SIG-M5 (cell line): ENCODE data around the gene GPR153.
"Not testable (repeated sequence)": the region's sequence is repeated elsewhere in the genome, so short reads cannot be mapped to it uniquely, and the experiment has no call there.

Experiments used
- DNase-seq: peaks from one replicate; lab custom pipeline; 2025; lab: John Stamatoyannopoulos, UW

GPR153 gene

DNA sequence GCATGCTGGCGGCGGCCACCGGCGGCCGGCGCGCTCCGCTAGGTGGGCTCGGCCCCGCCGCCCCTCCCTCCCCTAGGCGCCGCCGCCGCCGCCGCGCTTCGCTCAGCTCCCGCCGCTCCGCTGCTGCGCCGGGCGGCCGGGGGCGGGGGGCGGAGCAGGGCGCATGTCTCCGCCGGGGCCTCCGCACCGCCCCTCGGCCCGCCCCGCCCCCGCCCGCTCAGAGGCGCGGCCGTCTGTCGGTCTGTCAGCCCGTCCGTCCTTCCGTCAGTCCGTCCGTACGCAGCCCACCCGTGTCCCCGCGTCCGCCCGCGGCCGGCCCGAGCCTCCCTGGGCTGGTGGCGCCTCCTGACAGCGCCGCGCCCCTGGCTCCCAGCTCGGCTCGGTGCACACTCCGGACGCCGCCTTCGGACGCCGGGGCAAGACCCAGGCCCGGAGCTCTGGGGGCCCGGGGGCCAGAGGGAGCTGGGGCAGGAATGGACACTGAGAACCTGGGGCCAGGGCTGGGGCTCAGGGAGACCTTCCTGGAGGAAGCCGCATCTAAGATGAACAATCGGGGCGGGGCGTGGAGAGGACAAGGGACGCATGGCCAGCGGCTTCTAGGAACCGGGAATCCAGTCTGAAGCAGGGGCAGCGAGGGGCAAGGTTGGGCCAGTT is at the start of gene GPR153:
Gene GPR153, minus strand, starts transcription at position 138 of the 654 bp plus-strand sequence. CDS start 6,193 bp downstream, outside the sequence.
- DNase-seq = no peak

DNA sequence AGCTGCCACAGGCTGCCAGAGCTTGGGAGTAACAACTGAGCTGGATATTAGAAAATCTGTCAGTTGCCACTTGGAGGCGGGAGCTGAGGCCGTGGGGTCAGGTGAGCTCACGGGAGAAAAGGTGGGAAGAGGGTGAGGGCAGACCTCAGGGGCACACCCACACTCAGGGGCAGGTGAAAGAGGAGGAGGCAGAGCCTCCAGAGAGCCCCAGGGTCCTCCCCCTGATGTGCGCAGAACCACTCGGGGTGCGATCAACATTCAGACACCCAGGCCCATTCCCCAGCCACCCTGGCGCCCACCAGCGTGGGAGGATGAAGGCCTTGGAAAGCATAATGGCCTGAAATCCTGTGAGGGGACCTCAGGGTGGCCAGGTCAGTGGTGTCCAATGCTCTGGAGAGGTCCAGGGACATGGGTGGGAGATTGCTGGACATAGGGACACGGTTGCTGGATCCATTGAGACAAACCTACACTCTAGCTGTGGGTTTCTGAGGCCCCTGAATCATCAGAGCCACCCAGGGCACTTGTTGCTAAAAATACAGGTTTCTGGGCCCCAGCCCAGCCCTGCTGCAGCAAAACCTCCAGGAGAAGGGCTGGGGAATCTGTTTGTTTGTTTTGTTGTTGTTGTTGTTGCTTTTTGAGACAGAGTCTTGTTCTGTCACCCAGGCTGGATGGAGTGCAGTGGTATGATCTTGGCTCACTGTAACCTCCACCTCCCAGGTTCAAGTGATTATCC is 49.4 kb upstream of the GPR153 start:
- DNase-seq = no peak

DNA sequence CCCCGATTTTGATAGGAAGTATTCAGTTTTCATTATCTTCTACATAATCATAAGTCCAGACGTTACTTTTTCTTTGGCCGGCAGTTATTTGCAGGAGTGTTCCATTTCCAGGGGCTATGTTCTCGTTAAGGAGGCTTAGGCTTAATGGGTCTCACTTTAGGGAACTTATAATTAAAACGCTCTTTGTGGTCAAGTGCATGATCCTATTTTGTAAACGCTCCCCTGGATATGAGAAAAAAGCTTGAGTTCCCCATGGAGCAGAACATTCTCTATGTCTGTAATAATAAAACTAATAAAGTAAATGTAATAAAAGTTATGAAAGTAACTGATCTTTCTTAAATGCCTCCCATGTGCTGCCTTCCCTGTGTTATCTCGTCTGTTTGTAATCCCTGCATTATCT is 48.7 kb upstream of the GPR153 start:
- DNase-seq = no peak

- DNase-seq = no peak
Measured at GRCh38 chr1:6308449-6308848, 47.6 kb upstream of the GPR153 start.

GRCh38 chr1:6307682-6308081 is 46.8 kb upstream of the GPR153 start:
- DNase-seq = not testable (repeated sequence)

DNA sequence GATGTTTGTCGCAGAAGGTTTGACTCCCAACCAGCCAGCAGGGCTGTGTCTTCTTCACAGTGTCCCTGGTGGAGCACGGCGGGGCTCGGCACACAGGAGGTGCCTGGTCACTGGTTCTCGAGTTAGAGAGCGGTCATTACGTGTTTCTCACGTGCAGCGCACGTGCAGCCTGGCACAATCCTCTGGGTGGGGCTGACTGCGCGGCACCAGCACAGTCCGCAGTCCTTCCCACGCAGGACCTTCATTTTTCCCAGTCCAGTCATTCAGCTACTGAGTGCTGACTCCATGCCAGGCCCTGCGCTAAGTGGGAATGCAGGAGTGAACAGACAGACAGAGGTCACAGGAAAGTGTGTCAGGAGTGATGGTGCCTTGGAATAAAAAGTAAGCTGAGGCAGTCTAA is 46.2 kb upstream of the GPR153 start:
- DNase-seq = no peak

GRCh38 chr1:6303397-6304012 is 42.6 kb upstream of the GPR153 start:
- DNase-seq = no peak

- no peak for DNase-seq
Measured at GRCh38 chr1:6302568-6302967, 41.7 kb upstream of the GPR153 start.

- no peak for DNase-seq
Measured at GRCh38 chr1:6301526-6301925, 40.6 kb upstream of the GPR153 start.

GRCh38 chr1:6300342-6301048 is 39.6 kb upstream of the GPR153 start:
- DNase-seq = no peak

DNA sequence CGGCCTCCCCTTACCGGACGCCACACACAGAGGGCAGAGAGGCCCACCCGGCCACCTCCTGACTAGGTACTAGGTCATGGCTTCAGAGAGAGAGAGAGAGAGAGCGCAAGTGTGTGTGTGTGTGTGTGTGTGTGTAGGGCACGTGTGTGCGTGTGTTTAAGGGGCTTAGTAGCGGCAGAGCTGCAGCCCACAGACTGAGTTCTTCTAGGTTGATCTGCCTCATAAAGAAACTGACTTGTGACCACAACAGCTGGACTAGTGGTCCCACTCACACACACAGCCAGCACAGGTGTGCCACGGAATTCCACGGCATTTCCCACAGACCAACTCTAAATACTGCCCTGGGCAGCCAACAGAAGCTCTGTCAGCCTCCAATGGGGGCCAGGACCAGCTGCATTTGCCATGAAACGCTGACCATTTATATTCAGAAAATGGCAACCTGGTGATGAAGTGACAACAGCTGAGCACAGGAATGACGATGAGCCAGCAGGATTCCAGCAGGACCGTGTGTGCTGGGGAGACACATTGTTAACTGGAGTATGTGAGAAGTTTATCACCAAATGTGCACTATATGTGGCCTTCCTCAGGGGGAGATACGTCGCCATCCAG is 38.8 kb upstream of the GPR153 start:
- no peak for DNase-seq

GRCh38 chr1:6298940-6299465 is 38.1 kb upstream of the GPR153 start:
- DNase-seq = no peak

- no peak for DNase-seq
Measured at GRCh38 chr1:6298530-6298929, 37.6 kb upstream of the GPR153 start.

- DNase-seq = no peak
Measured at GRCh38 chr1:6295910-6296309, 35.0 kb upstream of the GPR153 start.

DNA sequence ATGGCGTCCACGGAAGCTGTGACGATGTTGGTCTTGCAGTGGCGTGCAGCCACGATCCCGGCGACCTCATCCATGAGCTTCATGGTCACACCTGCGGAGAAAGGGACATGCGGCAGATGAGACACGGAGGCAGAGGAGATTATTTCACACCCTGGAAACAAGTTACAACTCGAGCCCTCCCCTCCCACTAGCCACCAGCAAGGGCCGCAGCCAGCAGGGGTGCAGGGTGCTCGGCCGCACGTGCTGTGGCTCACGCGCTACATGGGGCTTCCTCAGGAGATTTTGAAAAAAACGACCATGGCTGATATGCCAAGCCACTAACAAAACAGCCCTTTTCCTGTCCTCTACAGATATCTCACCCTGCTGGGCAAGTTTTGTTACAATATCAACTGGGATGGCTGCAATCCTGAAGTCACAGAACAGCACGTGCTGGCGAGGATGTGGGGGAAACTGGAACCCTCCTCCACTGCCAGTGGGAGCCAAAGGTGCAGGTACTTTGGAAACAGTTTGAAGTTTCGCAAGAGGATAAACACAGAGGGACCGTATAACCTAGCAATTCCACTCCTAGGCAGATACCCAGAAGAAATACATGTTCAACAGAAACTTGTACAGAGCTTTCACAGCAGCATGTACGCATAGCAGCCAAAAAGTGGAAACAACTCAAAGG is 34.1 kb upstream of the GPR153 start:
- no peak for DNase-seq

DNA sequence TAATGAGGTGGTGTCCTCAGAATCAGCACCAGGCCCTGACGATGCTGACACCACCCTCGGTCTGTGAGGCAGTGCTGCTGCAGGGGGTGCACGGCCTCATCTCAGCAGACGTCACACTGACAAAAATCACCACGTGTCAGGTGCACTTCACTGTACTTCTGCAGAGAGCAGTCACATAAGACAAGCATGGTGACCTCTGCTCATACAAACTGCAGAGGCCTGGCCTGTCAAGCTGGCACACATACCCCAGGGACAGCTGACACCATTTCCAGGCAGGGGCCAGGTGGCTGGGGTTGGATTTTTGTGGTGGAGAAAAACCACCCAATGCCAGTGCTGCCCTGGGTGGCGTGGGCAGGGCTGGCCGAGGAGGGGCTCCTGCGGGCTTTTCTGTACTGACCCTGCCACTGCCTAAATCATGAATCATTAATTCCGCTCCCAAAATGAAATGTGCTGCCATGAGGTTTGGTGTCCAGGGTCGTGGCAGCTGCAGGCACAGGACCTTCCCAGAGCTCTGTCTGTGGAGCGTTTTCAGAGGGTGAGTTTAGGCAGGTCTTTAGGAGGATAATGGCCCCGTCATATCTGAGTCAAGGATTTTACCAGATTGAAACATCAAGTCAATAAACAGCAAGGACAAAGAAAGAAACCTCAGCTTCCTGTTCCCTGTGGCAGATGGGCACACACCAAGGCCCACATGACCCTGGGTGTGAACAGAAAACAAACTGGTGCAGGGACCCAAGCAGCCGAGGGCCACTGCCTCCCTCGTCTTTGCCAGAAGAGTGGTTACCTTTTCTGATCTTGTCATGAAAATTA is 33.4 kb upstream of the GPR153 start:
- no peak for DNase-seq

DNA sequence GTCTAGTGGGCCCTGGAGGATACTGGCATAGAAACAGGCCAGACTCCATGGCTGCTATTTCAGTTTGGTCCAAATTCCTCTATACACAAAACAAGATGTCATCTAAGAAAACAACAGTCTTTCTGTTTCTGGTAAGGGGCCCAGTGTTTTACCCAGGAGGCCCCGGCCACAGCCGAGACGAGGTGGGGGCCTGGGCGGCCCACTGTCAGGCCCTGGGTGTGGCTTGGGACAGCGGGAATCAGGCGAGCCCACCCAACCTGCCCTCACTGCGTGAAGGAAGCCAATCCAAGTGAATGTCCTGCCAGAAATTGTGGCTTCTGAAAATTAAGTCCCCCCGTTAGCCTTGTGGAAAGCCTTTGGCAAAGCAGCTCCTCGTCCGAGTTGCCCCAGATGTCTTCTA is 31.2 kb upstream of the GPR153 start:
- DNase-seq = no peak

DNA sequence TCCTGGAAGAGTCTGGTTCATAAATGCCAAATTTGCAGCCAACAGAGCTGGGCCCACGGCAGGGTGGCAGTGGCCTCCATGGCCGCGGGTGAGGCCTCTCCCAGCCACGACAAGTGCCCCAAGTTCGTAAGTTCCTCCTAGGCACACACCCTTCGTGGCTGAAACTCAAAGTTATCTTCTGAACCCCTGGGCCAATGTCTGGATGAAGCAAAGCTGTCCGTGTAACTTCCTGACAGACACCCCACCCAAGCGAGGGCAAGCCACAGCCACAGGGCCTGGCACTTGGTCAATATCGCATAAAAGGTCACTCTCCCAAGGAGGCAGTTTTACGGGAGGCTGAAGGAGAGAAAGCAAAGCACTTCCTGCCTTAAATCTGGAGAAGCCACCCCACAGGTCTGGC is 27.8 kb upstream of the GPR153 start:
- DNase-seq = no peak

DNA sequence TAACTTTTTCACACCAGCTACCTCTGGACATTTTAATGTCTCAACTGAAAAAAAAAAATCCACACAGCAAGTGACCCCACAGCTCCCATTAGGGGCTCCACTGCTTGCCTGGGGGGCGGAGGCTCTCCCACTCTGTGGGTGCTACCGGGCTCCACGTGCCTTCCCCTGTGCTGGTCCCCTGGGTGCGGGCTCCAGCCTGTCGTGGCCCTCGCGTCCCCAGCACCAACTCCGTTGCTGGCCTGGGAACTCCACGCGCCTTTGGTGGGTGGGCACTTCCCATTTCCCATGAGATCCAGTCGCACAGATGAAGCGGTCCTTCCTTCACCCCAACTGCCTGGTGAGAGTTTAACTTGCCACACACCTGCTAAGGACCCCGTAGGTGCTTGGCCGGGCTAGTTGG is 27.1 kb upstream of the GPR153 start:
- DNase-seq = no peak

GRCh38 chr1:6287431-6287886 is 26.6 kb upstream of the GPR153 start:
- no peak for DNase-seq
